GM12864 (cell line): Measurements from ENCODE around the gene KBTBD3.
"Not testable (repeated sequence)": the region's sequence is repeated elsewhere in the genome, so short reads cannot be mapped to it uniquely, and the experiment has no call there.

Experiments used
- DNase-seq: peaks from one replicate; pipeline ENCODE4 v3.0.0-alpha.2; 2011; ENCODE audit warnings: low read depth
- H3K4me3 ChIP-seq: 2 replicates; pipeline ENCODE4 v1.5.1; 2011; ENCODE audit warnings: mild to moderate bottlenecking, low read depth, low read length, control low read depth
- TF ChIP-seq, protein P1 (sequence below): IDR thresholded peaks from 2 replicates; pipeline ENCODE4 v1.5.1; 2011; ENCODE audit warnings: low read depth, mild to moderate bottlenecking, moderate library complexity, low read length, control low read depth, inconsistent platforms; ENCODE audit errors: missing control alignments

The KBTBD3 gene

DNA sequence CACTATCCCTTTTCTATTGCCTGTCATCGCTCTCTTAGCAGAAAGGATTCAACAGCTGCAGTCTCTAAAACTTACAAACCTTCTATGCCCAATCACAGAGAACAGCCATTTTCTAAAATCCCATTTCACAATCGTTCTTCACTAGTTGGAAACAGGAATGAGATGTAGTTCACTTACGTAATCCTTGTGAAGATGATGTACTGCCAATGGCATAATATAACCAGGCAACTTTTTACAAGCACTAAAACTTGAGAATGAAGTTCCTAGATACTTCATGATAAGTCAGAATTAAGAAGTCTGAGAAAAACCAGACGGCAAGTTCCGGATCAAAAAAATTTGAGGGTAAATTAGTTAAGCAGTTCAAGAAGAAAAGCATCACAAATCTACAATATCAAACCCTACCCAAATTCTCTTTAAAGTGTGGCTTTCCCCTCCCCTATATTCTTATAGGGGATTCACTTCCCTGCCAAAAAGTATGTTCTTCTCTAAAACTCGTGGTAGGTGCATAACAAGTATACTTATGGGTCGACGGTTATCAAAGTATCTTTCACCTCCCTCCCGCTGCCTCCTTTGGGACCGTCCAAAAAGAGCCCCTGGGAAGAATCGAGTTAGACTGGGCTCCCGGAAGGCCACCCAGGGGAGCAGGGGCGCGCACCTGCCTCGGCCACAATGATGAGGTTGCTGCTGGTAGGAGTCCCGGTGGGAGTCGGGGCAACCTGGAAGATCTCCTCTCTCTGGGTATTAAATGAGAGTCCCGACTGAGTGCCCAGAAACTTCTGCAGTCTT is 55.8 kb downstream of the KBTBD3 start:
- TF ChIP-seq, protein P1, sequence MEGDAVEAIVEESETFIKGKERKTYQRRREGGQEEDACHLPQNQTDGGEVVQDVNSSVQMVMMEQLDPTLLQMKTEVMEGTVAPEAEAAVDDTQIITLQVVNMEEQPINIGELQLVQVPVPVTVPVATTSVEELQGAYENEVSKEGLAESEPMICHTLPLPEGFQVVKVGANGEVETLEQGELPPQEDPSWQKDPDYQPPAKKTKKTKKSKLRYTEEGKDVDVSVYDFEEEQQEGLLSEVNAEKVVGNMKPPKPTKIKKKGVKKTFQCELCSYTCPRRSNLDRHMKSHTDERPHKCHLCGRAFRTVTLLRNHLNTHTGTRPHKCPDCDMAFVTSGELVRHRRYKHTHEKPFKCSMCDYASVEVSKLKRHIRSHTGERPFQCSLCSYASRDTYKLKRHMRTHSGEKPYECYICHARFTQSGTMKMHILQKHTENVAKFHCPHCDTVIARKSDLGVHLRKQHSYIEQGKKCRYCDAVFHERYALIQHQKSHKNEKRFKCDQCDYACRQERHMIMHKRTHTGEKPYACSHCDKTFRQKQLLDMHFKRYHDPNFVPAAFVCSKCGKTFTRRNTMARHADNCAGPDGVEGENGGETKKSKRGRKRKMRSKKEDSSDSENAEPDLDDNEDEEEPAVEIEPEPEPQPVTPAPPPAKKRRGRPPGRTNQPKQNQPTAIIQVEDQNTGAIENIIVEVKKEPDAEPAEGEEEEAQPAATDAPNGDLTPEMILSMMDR = no peak
- H3K4me3 ChIP-seq = peak overlapping the region; percentile 81
- DNase-seq = no peak

DNA sequence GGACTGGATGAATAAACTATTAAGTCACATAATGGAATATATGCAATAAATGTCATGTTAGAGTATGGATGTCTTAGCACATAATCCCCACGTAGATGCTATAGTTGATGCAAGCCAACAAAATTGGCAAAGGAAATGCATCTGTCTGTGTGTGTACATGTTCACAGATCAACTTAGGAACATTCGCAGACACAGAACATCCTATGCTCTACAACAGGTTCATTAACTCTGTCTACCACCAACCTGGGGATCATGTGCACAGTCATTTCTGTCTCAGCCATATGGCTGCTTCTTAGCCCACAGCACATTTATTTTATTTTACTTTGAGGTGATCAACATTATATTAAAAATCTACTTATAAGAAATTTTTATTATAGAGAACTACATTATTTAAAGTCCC is 60.1 kb downstream of the KBTBD3 start:
- no peak for DNase-seq
- H3K4me3 ChIP-seq = no peak overlapping the region
- TF ChIP-seq, protein P1 = no peak

DNA sequence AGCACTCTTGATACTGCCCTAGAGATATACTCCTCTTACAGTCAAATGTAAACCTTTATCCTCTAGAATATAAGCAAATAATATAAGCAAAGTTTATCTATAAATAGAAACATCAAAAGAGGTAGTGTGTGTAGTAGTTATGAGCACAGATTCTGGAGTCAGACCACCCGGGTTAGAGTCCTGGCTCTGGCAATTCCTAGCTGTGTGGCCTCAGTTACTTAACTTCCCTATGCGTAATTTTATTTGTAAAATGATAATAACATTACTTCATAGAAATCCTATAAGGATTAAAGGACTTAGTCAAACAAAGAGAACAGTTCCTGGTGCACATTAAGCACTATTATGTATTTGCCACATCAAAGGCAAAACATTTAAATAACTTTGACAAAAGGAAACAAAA is 62.1 kb downstream of the KBTBD3 start:
- DNase-seq = no peak
- TF ChIP-seq, protein P1 = no peak
- no peak overlapping the region for H3K4me3 ChIP-seq

DNA sequence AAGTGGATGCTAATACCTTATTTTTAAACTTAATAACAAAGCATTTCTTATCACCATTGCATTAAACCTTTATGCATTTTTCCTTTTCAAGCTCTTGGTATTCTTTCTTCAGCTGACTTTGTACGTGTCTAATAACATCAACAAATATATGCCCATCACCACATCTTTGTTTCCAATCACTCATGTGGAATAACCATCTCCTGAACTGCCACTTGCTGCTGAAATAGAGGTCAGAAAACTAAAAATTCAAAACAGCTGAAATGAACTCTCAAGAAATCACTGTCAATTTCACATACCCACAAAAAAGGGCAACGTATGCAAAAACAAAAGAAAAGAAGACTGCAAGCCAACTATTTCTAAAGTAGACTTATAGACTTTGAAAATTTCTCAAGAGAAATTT is 62.5 kb downstream of the KBTBD3 start:
- TF ChIP-seq, protein P1 = no peak
- H3K4me3 ChIP-seq = no peak overlapping the region
- no peak for DNase-seq

DNA sequence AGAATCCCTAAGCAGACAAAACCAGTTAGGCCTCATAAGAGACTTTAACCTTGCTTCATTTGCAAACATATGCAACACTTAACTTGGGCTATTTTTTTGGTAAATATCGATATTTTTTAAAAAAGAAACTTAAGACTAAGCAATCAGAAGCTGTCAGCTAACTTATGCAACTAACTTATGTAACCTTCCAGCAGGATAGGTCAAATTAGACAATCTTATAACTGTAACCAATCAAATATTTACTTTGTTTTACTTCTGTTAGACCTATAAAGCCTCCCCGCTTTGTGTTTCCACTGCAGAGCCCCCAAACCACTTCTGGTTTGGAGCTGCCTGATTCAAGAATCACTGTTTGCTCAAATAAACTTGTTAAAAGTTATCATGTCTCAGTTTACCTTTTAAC is 63.1 kb downstream of the KBTBD3 start:
- no peak overlapping the region for H3K4me3 ChIP-seq
- TF ChIP-seq, protein P1 = no peak
- no peak for DNase-seq

DNA sequence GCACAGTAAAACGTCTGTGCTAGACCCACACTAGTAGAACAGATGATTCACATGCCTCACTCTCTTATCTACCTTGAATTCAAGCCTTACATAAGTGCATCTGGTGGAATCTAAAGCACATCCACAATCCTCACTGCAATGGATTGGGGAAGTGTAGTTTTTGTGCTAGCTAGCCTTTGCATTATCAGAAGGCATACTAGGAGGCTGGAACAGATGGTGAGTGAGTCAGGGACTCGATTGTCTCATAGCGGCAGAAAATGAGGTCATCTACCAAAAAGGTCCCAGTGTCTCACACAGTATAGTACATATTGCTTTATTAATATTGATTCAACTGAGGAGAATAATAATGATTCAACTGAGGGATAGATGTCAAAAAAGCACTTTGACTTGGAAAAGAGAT is 64.4 kb downstream of the KBTBD3 start:
- DNase-seq = no peak
- TF ChIP-seq, protein P1 = no peak
- no peak overlapping the region for H3K4me3 ChIP-seq

DNA sequence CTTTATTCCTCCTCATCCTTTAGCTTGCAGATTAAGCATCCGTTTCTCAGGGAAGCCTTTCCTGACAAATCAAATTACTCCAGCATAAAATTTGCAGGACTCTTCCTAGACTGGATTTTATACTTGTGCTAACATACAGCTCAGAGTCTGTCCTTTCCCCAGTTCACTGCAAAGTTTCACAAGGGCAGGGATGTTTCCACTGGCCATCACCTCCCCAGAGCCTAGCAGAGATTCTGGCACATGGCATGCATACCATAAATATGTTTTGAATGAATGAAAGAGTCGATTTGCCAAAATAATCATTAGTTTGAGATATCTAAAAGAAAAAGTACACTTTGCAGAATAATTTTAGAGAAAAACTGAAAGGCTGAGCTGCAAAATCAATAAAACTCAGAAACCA is 65.7 kb downstream of the KBTBD3 start:
- TF ChIP-seq, protein P1 = no peak
- no peak for DNase-seq

DNA sequence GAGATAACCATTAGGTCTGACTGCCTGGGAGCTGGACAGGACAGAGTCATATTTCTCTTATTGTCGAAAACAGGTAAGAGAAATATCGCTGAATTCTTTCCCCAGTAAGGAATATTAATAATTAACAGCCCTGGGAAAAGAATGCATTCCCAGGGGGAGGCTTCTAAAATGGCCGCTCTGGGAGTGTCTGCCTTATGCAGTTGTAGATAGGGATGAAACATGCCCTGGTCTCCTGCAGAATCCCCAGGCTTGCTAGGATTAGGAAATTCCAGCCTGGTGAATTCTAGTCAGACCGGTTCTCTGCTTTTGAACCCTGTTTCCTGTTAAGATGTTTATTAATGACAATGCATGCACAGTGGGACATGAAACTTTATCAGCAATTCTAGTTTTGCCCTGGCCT is 74.1 kb downstream of the KBTBD3 start:
- not testable (repeated sequence) for DNase-seq, H3K4me3 ChIP-seq

More for the DNA sequence above, 65.7 kb downstream of the KBTBD3 start:
- H3K4me3 ChIP-seq = no peak overlapping the region
